GM15510 (cell line): ENCODE measurements around the gene ALG8.

ENCODE experiments used
- POLR2A ChIP-seq: IDR thresholded peaks from 3 replicates; pipeline ENCODE4 v1.6.1; 2011; ENCODE audit warnings: borderline replicate concordance; ENCODE audit not compliant: insufficient read length; ENCODE audit errors: extremely low read depth

Gene ALG8

DNA sequence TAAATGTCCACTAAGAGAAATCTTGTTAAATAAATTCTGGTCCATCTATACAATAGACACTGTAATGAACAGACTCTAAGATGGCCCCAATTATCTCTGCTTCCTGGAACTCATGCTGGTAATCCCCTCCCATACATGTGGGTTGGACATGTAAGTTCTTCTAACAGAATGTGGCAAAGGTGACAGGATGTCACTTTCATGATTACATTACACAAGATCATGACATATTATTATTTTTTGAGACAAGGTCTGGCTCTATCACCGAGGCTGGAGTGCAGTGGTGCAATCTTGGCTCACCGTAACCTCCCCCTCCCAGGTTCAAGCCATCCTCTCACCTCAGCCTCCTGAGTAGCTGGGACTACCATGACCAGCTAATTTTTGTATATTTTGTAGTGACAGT is 45.2 kb downstream of the ALG8 start:
- no peak for TF ChIP-seq POLR2A

- no peak for TF ChIP-seq POLR2A
These were observed 53.5 kb downstream of the ALG8 start for GRCh38 chr11:78085972-78086371.

DNA sequence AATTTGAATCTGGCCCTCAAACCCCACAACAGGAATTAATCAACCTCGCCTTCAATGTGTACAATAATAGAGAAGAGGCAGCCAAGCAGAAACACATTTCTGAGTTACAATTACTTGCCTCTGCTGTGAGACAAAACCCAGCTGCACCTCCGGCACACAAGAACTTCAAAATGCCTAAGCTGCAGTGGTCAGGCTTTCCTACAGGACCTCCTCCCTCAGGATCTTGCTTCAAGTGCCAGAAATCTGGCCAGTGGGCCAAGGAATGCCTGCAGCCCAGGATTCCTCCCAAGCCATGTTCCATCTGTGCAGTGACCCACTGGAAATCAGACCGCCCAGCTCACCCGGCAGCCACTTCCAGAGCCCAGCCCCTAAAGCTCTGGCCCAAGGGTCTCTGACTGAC is 56.4 kb downstream of the ALG8 start:
- no peak for TF ChIP-seq POLR2A

GRCh38 chr11:78082146-78082545 is 57.3 kb downstream of the ALG8 start:
- no peak for TF ChIP-seq POLR2A

DNA sequence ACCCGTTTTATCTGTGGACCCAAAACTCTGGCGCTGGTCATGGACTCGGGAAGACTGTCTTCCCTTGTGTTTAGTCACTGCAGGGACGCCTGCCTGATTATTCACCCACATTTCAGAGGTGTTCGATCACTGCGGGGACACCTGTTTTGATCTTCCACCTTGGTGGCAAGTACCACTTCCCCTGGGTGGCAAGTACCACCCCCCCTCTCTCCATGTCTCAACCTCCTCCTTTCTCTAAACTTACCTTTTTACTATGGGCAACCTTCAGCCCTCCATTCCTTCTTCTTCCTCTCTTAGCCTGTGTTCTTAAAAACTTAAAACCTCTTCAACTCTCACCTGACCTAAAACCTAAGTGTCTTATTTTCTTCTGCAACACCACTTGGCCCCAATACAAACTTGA is 57.8 kb downstream of the ALG8 start:
- no peak for TF ChIP-seq POLR2A

- TF ChIP-seq POLR2A: no peak
These were observed 58.5 kb downstream of the ALG8 start for GRCh38 chr11:78080818-78081495.

DNA sequence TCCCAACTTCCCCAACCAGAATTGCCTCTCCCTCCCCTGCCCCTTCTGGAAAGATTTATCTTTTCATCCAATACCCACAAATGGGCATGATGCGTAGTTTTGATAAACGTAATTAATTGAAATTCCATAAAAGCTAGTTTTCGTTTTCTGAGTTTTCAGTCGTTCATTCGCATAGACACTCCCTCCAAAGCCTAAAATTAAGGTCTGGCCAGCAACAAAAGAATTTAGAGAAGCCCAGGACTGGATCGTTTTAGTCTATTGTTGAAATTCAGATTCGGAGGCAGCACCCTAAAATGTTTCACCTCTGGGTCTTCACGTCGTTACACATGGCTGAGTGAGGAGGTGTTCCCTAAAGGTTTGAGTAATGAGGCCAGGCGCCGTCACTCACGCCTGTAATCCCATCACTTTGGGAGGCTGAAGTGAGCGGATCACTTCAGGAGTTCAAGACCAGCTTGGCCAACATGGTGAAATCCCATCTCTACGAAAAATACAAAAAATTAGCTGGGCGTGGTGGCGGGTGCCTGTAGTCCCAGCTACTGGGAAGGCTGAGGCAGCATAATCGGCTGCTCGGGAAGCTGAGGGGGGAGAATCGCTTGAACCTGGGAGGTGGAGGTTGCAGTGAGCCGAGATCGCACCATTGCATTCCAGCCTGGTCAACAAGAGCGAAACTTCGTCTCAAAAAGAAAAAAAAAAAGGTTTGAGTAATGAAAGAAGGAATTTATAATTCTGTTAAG is 59.2 kb downstream of the ALG8 start:
- no peak for TF ChIP-seq POLR2A

- TF ChIP-seq POLR2A: peak; percentile 81
These were observed 60.0 kb downstream of the ALG8 start, which contains the start of gene NDUFC2 for GRCh38 chr11:78079232-78080083. Gene NDUFC2, minus strand, starts transcription at chr11:78079862. Its CDS starts 118 bp downstream, at chr11:78079744.

- TF ChIP-seq POLR2A: no peak
These were observed 60.9 kb downstream of the ALG8 start for GRCh38 chr11:78078218-78079167.

DNA sequence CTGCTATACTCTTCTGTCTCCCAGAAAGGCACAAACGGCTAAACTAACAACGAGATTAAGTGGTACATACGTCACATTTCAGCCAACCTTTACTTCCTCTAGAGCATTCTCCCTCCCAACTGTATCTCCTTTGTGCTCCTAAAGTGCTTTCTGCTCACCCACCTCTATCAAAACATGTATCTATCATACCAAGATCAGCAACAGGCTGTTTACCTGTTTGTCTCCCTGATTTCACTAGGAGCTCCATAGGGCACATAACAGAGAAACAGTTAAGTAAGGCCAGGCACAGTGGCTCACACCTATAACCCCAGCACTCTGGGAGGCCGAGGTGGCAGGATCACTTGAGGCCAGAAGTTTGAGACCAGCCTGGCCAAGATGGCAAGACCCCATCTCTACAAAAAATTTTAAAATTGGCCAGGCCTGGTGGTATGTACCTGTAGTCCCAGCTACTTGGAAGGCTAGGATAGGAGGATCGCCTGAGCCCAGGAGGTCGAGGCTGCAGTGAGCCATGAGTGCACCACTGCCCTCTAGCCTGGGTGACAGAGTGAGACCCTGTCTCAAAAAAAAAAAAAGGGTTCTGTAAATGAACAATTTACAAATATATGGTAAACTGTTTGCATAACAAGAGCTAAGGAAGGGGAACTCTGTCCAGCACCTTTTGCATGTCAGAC is 62.6 kb downstream of the ALG8 start:
- TF ChIP-seq POLR2A: no peak

GRCh38 chr11:78074756-78075155 is 64.7 kb downstream of the ALG8 start:
- TF ChIP-seq POLR2A: no peak

DNA sequence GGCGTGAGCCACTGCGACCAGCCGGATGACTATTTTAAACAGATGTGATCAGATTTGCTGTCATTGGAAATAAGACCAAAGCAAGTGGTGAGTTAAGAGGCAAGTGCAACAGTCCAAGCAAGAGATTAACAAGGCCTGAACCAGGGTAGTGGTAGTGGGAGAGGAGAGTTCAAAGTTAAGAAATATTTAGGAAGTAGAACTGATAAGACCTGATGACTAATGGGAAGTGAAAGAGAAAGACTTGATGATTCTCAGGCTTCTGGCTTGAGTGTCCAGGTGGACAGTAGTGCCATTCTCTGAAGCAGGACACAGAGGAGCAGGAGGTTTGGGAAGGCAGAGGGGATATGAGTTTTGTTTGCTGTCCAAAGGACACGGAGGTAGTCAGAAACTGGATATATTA is 67.0 kb downstream of the ALG8 start:
- TF ChIP-seq POLR2A: no peak

GRCh38 chr11:78071717-78072116 is 67.7 kb downstream of the ALG8 start:
- no peak for TF ChIP-seq POLR2A

DNA sequence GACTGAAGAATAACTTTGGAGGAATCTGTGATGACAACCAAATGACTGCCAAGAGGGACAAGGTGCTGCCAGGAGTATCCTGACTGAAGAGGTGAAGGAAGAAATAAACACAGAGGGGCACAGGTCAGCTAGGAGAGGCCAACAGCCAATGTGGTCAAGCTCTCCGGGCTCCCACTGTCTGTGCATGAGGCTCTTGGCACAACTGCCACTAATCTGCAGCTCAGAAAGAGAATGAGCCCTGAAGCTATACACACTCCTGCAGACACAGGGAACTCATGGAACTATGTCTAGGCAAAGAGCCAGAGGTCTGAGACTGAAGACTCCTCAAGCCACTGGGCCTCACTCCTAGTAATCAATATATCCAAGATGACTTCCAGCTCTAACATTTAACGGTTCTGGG is 68.8 kb downstream of the ALG8 start:
- TF ChIP-seq POLR2A: no peak
